CD14-positive monocyte (primary cell): ENCODE results near the gene GLS. TPM values are rescaled to one million over a fixed set of nuclear protein-coding genes. Genes with fewer than 3 reads are reported as not detected.

Source experiments
- DNase-seq, 3 donors: peaks; one replicate each; pipeline ENCODE4 v3.0.0-alpha.2; 2011 to 2022
- H2AFZ ChIP-seq: 2 replicates; pipeline ENCODE4 v1.6.0; 2012; ENCODE audit warnings: mild to moderate bottlenecking, low read depth, low read length, inconsistent platforms; ENCODE audit not compliant: insufficient read depth, poor library complexity, severe bottlenecking
- H3K27ac ChIP-seq, 2 donors: 1 replicate in 1 of 2; 2 replicates in 1 of 2; pipeline ENCODE4 v1.5.1; 2012 to 2013; ENCODE audit warnings: low read length in 2 of 2, control low read depth in 1 of 2, inconsistent platforms in 1 of 2, low read depth in 1 of 2, mild to moderate bottlenecking in 1 of 2
- H3K27me3 ChIP-seq, 2 donors: one replicate each; pipeline versions ENCODE4 v1.6.0 to v1.6.1; 2011 to 2013; ENCODE audit warnings: low read length in 2 of 2; ENCODE audit not compliant: control insufficient read depth in 2 of 2, insufficient read depth in 2 of 2
- H3K36me3 ChIP-seq, 2 donors: replicated peaks in 1 of 2; 1 replicate in 1 of 2; 2 replicates in 1 of 2; pipeline versions ENCODE4 v1.5.1 to v1.6.1; 2012 to 2013; ENCODE audit warnings: low read length in 2 of 2, control low read depth in 1 of 2, inconsistent platforms in 1 of 2, mild to moderate bottlenecking in 1 of 2; ENCODE audit not compliant: insufficient read depth in 2 of 2, control insufficient read depth in 1 of 2
- H3K4me1 ChIP-seq, 2 donors: 1 replicate in 1 of 2; 2 replicates in 1 of 2; pipeline versions ENCODE4 v1.5.1 to v1.6.1; 2012 to 2013; ENCODE audit warnings: low read length in 2 of 2, control low read depth in 1 of 2, inconsistent platforms in 1 of 2, mild to moderate bottlenecking in 1 of 2, moderate library complexity in 1 of 2; ENCODE audit not compliant: insufficient read depth in 2 of 2, control insufficient read depth in 1 of 2
- H3K4me2 ChIP-seq: replicated peaks from 2 replicates; pipeline ENCODE3; 2012; ENCODE audit warnings: low read length, moderate library complexity, mild to moderate bottlenecking; ENCODE audit not compliant: poor library complexity, severe bottlenecking; ENCODE audit errors: extremely low read depth
- H3K4me3 ChIP-seq, 3 experiments: fragments of 200-600 bp in 1 of 3; sonication (generic) in 1 of 3; replicated peaks in 1 of 3; 1 replicate in 2 of 3; 2 replicates in 1 of 3; pipeline ENCODE4 v1.5.1; 2011 to 2013; ENCODE audit warnings: low read length in 3 of 3, mild to moderate bottlenecking in 3 of 3, control low read depth in 2 of 3, low read depth in 2 of 3, inconsistent platforms in 1 of 3, moderate library complexity in 1 of 3
- H3K79me2 ChIP-seq: 2 replicates; pipeline ENCODE4 v1.6.0; 2012; ENCODE audit warnings: mild to moderate bottlenecking, control low read depth, inconsistent platforms, low read length, moderate library complexity; ENCODE audit not compliant: insufficient read depth
- H3K9ac ChIP-seq: 2 replicates; pipeline ENCODE4 v1.6.0; 2017; ENCODE audit warnings: low read length, mild to moderate bottlenecking; ENCODE audit not compliant: insufficient read depth, poor library complexity, severe bottlenecking
- H3K9me3 ChIP-seq, 2 donors: replicated peaks in 1 of 2; 1 replicate in 1 of 2; 2 replicates in 1 of 2; pipeline versions ENCODE4 v1.5.1 to v1.6.1; 2012 to 2013; ENCODE audit warnings: low read length in 2 of 2, control low read depth in 1 of 2; ENCODE audit not compliant: control insufficient read depth in 1 of 2, insufficient read depth in 1 of 2
- H4K20me1 ChIP-seq: 2 replicates; pipeline ENCODE4 v1.6.0; 2012; ENCODE audit warnings: mild to moderate bottlenecking, low read length, control low read depth, moderate library complexity; ENCODE audit not compliant: insufficient read depth
- H3K27ac Mint-ChIP-seq, 7 donors: one replicate each; pipeline ENCODE4 v1.8.0; 2020; ENCODE audit warnings: mild to moderate bottlenecking in 7 of 7, mixed read lengths in 7 of 7, moderate library complexity in 6 of 7, inconsistent platforms in 2 of 7
- H3K27me3 Mint-ChIP-seq, 3 donors: one replicate each; pipeline ENCODE4 v1.8.0; 2021 to 2022; ENCODE audit warnings: low read depth in 3 of 3, mild to moderate bottlenecking in 3 of 3, mixed read lengths in 3 of 3, moderate library complexity in 3 of 3, inconsistent platforms in 1 of 3
- H3K36me3 Mint-ChIP-seq, 2 donors: one replicate each; pipeline ENCODE4 v1.8.0; 2020; ENCODE audit warnings: mixed read lengths in 2 of 2, inconsistent platforms in 1 of 2, mild to moderate bottlenecking in 1 of 2
- H3K4me1 Mint-ChIP-seq: one replicate; pipeline ENCODE4 v1.8.0; 2020; ENCODE audit warnings: mild to moderate bottlenecking, mixed read lengths
- H3K4me3 Mint-ChIP-seq, 2 donors: one replicate each; pipeline ENCODE4 v1.8.0; 2020; ENCODE audit warnings: mild to moderate bottlenecking in 2 of 2, mixed read lengths in 2 of 2, moderate library complexity in 1 of 2
- H3K9me3 Mint-ChIP-seq, 7 donors: one replicate each; pipeline ENCODE4 v1.8.0; 2020 to 2022; ENCODE audit warnings: mixed read lengths in 7 of 7, mild to moderate bottlenecking in 6 of 7, moderate library complexity in 6 of 7, inconsistent platforms in 2 of 7
- WGBS: methylation state at CpG from one replicate; pipeline ENCODE4 v1.1.5; 2013; ENCODE audit warnings: missing lambda C conversion rate; ENCODE audit not compliant: insufficient coverage; 5-methylcytosine and 5-hydroxymethylcytosine counted together
- intact Hi-C, 2 donors: fragments of 100-400 bp; cut with micrococcal nuclease; formaldehyde crosslinking; loops; one replicate each; pipeline versions ENCODE4 v1.15.0 to v1.15.1; 2023
- polyA plus RNA-seq, 3 donors: library from polyadenylated mRNA; depleted of rRNA in 1 of 3; unstranded in 2 of 3; stranded (reverse) in 1 of 3; fragments of 300-500 nt in 2 of 3; fragments of >200 nt in 1 of 3; fragmentation: Illumina TruSeq in 2 of 3; gene quantifications; 1 replicate in 2 of 3; 2 replicates in 1 of 3; pipeline ENCODE4 v1.2.3, GENCODE V29; 2012 to 2021
- TF ChIP-seq, protein P1 (sequence below): fragments of 200-600 bp; IDR thresholded peaks from one replicate; pipeline ENCODE4 v1.8.0; 2022; ENCODE audit warnings: antibody characterized with exemption, mild to moderate bottlenecking

GLS gene
- polyA plus RNA-seq, 3 donors: 6.0 to 29.5 (median 9.0) TPM

DNA sequence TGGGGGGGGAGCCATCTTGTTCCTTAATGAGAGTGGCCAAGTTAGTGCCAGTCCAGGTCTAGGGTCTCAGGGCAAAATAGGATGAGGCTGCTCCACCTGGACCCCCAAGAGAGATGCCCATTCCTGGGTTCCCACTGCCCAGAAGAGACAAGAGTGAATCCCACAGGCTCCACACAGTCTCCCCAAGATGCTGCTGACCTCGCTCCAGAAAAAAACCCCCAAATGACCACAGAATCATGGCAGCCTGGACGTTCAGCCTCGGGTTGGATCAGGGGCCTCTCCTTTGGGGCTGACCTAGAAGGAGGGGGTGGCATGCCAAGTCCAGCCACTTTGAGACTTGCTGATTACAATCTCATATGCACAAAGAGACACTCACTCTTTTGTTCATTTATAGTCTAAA is 108.3 kb downstream of the GLS start:
- 100% methylated on average over 3 of the region's 3 CpGs for WGBS
- Histone ChIP-seq H2AFZ (no peak overlapping the region), H3K9ac (no peak overlapping the region), H3K27me3 (no peaks in the 10 kb centered on the region), H3K79me2 (peaks cover 4% of the 10 kb centered on the region), H3K27ac (no peak overlapping the region), H3K4me3 (no peak overlapping the region), H3K4me2 (no peak overlapping the region), H3K9me3 (no peaks in the 10 kb centered on the region), H4K20me1 (peaks cover 100% of the 10 kb centered on the region), H3K4me1 (no peaks in the 10 kb centered on the region), H3K36me3 (peaks cover 98 to 100% of the 10 kb centered on the region in 2 donors)
- Mint-ChIP-seq H3K4me3 (no peak overlapping the region), H3K4me1 (no peaks in the 10 kb centered on the region), H3K9me3 (no peaks in the 10 kb centered on the region), H3K27me3 (peaks cover 0 to 2% (median 0%) of the 10 kb centered on the region in 3 donors), H3K36me3 (peaks cover 95 to 100% of the 10 kb centered on the region in 2 donors), H3K27ac (peak overlapping the region in 2 of 7 donors; percentile 38 to 61)
- DNase-seq: no peak
- intact Hi-C loops: no loop called here
- TF ChIP-seq, protein P1, sequence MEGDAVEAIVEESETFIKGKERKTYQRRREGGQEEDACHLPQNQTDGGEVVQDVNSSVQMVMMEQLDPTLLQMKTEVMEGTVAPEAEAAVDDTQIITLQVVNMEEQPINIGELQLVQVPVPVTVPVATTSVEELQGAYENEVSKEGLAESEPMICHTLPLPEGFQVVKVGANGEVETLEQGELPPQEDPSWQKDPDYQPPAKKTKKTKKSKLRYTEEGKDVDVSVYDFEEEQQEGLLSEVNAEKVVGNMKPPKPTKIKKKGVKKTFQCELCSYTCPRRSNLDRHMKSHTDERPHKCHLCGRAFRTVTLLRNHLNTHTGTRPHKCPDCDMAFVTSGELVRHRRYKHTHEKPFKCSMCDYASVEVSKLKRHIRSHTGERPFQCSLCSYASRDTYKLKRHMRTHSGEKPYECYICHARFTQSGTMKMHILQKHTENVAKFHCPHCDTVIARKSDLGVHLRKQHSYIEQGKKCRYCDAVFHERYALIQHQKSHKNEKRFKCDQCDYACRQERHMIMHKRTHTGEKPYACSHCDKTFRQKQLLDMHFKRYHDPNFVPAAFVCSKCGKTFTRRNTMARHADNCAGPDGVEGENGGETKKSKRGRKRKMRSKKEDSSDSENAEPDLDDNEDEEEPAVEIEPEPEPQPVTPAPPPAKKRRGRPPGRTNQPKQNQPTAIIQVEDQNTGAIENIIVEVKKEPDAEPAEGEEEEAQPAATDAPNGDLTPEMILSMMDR: no peak

DNA sequence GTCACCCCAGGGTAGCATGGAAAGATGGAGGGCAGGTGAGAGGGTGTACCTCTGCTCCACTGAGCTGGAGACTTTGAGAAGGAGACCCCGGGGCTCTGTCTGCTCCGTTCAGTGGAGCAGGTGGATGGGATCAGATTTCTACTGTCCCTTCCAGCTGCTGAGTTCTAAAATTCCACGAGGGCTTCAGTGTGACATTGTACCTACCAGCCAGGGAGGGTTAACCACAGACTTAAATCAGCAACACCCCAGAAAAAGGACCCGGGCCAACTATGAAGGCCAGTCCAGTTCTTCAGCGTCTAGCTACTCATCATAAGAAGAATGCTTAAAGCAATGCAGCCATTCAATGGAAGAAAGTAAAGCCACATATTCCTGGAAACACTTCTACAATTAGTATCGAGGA is 109.5 kb downstream of the GLS start:
- Histone ChIP-seq H2AFZ (no peak overlapping the region), H3K79me2 (peaks cover 4% of the 10 kb centered on the region), H3K27ac (no peak overlapping the region), H3K27me3 (no peaks in the 10 kb centered on the region), H4K20me1 (peaks cover 99% of the 10 kb centered on the region), H3K4me1 (no peaks in the 10 kb centered on the region), H3K9ac (no peak overlapping the region), H3K4me2 (no peak overlapping the region), H3K36me3 (peaks cover 96 to 100% of the 10 kb centered on the region in 2 donors), H3K9me3 (no peaks in the 10 kb centered on the region), H3K4me3 (no peak overlapping the region)
- Mint-ChIP-seq H3K9me3 (no peaks in the 10 kb centered on the region), H3K27ac (peak overlapping the region in 1 of 7 donors; percentile 2), H3K4me1 (no peaks in the 10 kb centered on the region), H3K36me3 (peaks cover 92 to 99% of the 10 kb centered on the region in 2 donors), H3K4me3 (no peak overlapping the region), H3K27me3 (peaks cover 0 to 2% (median 0%) of the 10 kb centered on the region in 3 donors)
- TF ChIP-seq, protein P1: no peak
- WGBS: 100% methylated on average over 1 of the region's 6 CpGs
- intact Hi-C loops: loop anchor here in 1 of 2 donors (10.0 kb wide), 1 partner anchor 85 kb away; no protein-coding TSS in a partner anchor
- DNase-seq: no peak
